Suprapubic skin (tissue), 4 donors: ENCODE results near the gene PCDH12.

Source experiments
- CTCF ChIP-seq, 2 donors: fragments of 200-600 bp in 1 of 2; fragments of 450-650 bp in 1 of 2; sonication (generic) in 1 of 2; IDR thresholded peaks; one replicate each; pipeline ENCODE4 v1.5.1; 2016 to 2019; ENCODE audit warnings: antibody characterized with exemption in 2 of 2, mild to moderate bottlenecking in 1 of 2, moderate library complexity in 1 of 2
- POLR2A ChIP-seq, 2 donors: fragments of 450-650 bp; IDR thresholded peaks; one replicate each; pipeline ENCODE4 v1.6.1; 2017; ENCODE audit warnings: antibody characterized with exemption in 2 of 2, mild to moderate bottlenecking in 2 of 2, moderate library complexity in 2 of 2
- POLR2AphosphoS5 ChIP-seq, 3 donors: sonication (generic); formaldehyde crosslinking; IDR thresholded peaks; one replicate each; pipeline ENCODE4 v1.6.1; 2017; ENCODE audit warnings: antibody characterized with exemption in 3 of 3

GRCh38 chr5:141963701-141964100 is 5.7 kb upstream of the PCDH12 start:
- TF ChIP-seq CTCF (IDR thresholded peaks at IDR 0.05) (no peak), POLR2A (IDR thresholded peaks at IDR 0.05) (no peak), POLR2AphosphoS5 (IDR thresholded peaks at IDR 0.05) (no peak)
